A549 (cell line): ENCODE measurements around the gene RAP2C. TPM values are rescaled to one million over a fixed set of nuclear protein-coding genes. Genes with fewer than 3 reads are reported as not detected.

Experiments used
- ATAC-seq, 2 experiments: fragments of 200-7000 bp in 1 of 2; fragments of >200 bp in 1 of 2; cut with Nextera tagmentation in 1 of 2; cut with Tn5 transposase in 1 of 2; 3 replicates each; pipeline versions ENCODE4 v1.8.0 to v1.9.1; 2018 to 2020; ENCODE audit warnings: mild to moderate bottlenecking in 1 of 2, moderate library complexity in 1 of 2
- CTCF ChIA-PET: fragments of 300-600 bp; sonication (Branson Sonifier 250); formaldehyde crosslinking; extraction: SDS; loops from one replicate; lab custom pipeline; 2021; ENCODE audit warnings: antibody characterized with exemption, inconsistent platforms; lab: Yijun Ruan, JAX
- POLR2A ChIA-PET: fragments of 350-600 bp; formaldehyde crosslinking; extraction: SDS; loops from one replicate; lab custom pipeline; 2021; ENCODE audit warnings: antibody characterized with exemption, inconsistent platforms; lab: Yijun Ruan, JAX
- DNase-seq, 2 experiments: peaks; one replicate each; pipeline versions ENCODE4 v3.0.0 to v3.0.0-alpha.2; 2011 to 2016; ENCODE audit warnings: low read depth in 1 of 2, low spot score in 1 of 2
- FAIRE-seq: peaks from 2 replicates; lab custom pipeline; 2011; peaks lifted over from hg19 to GRCh38; lab: Jason Lieb, UNC
- H3K27ac ChIP-seq, 2 experiments: fragments of >200 bp; sonication (Bioruptor Twin); formaldehyde crosslinking; 3 replicates each; pipeline ENCODE4 v1.5.1; 2016 to 2017
- H3K4me1 ChIP-seq: fragments of >200 bp; sonication (Bioruptor Twin); formaldehyde crosslinking; 3 replicates; pipeline ENCODE4 v1.6.1; 2016
- H3K4me2 ChIP-seq: fragments of >200 bp; sonication (Bioruptor Twin); formaldehyde crosslinking; 3 replicates; pipeline ENCODE4 v1.6.1; 2016
- H3K4me3 ChIP-seq: fragments of >200 bp; sonication (Bioruptor Twin); formaldehyde crosslinking; 3 replicates; pipeline ENCODE4 v1.5.1; 2016
- H3K9me3 ChIP-seq: fragments of >200 bp; sonication (Bioruptor Twin); formaldehyde crosslinking; 3 replicates; pipeline ENCODE4 v1.6.1; 2016
- CBX2 ChIP-seq: fragments of 200-600 bp; sonication (generic); IDR thresholded peaks from 2 replicates; pipeline ENCODE4 v1.6.1; 2016; ENCODE audit warnings: low read depth, mild to moderate bottlenecking, borderline replicate concordance
- CBX8 ChIP-seq: fragments of 200-600 bp; sonication (generic); IDR thresholded peaks from 2 replicates; pipeline ENCODE4 v1.6.1; 2016
- CEBPB ChIP-seq, 2 experiments: fragments of >200 bp in 1 of 2; sonication (Bioruptor Twin) in 1 of 2; formaldehyde crosslinking in 1 of 2; IDR thresholded peaks; 2 replicates each; pipeline ENCODE4 v1.6.1; 2012 to 2016
- CHD2 ChIP-seq: fragments of 150-350 bp; IDR thresholded peaks from 2 replicates; pipeline ENCODE4 v1.6.1; 2014; ENCODE audit warnings: low read length; ENCODE audit not compliant: partially characterized antibody
- CHD4 ChIP-seq: fragments of 200-600 bp; sonication (generic); IDR thresholded peaks from 2 replicates; pipeline ENCODE4 v1.6.1; 2016; ENCODE audit warnings: antibody characterized with exemption, mild to moderate bottlenecking, borderline replicate concordance
- CTCF ChIP-seq: fragments of >200 bp; sonication (Bioruptor Twin); formaldehyde crosslinking; IDR thresholded peaks from 3 replicates; pipeline ENCODE4 v1.5.1; 2016
- EHF ChIP-seq: fragments of 250-450 bp; sonication (Bioruptor Pico); IDR thresholded peaks from 2 replicates; pipeline ENCODE4 v1.5.0; 2020; ENCODE audit warnings: mild to moderate bottlenecking
- ELK1 ChIP-seq: fragments of 150-350 bp; IDR thresholded peaks from 2 replicates; pipeline ENCODE4 v1.6.1; 2014; ENCODE audit warnings: low read depth, mild to moderate bottlenecking, low read length
- ESRRA ChIP-seq: fragments of 150-350 bp; IDR thresholded peaks from 2 replicates; pipeline ENCODE4 v1.6.1; 2014; ENCODE audit warnings: mild to moderate bottlenecking, low read length, borderline replicate concordance
- FOSB ChIP-seq: fragments of 250-450 bp; sonication (Bioruptor Pico); IDR thresholded peaks from 2 replicates; pipeline ENCODE4 v1.5.0; 2020; ENCODE audit warnings: mild to moderate bottlenecking, moderate library complexity
- FOSL2 ChIP-seq, 2 experiments: fragments of 450-650 bp in 1 of 2; fragments of >200 bp in 1 of 2; sonication (Bioruptor Twin) in 1 of 2; formaldehyde crosslinking; IDR thresholded peaks; 2 replicates each; pipeline versions ENCODE4 v1.5.0 to v1.6.1; 2016 to 2020; ENCODE audit warnings: mild to moderate bottlenecking in 1 of 2, moderate library complexity in 1 of 2
- HDAC2 ChIP-seq: fragments of 200-600 bp; sonication (generic); IDR thresholded peaks from 2 replicates; pipeline ENCODE4 v1.6.1; 2016
- HEYL ChIP-seq: fragments of 250-450 bp; sonication (Bioruptor Pico); IDR thresholded peaks from 2 replicates; pipeline ENCODE4 v1.8.0; 2021; ENCODE audit warnings: mild to moderate bottlenecking, moderate library complexity
- HOXB5 ChIP-seq: fragments of 250-450 bp; sonication (Bioruptor Pico); IDR thresholded peaks from 2 replicates; pipeline ENCODE4 v1.5.0; 2020; ENCODE audit warnings: mild to moderate bottlenecking, moderate library complexity
- PBX3 ChIP-seq: IDR thresholded peaks from 2 replicates; pipeline ENCODE4 v1.6.1; 2012
- PHF8 ChIP-seq: fragments of 200-600 bp; sonication (generic); IDR thresholded peaks from 2 replicates; pipeline ENCODE4 v1.6.1; 2016; ENCODE audit warnings: low read depth, mild to moderate bottlenecking, antibody characterized with exemption, moderate library complexity, borderline replicate concordance
- RAD21 ChIP-seq, 2 experiments: fragments of >200 bp in 1 of 2; sonication (Bioruptor Twin) in 1 of 2; formaldehyde crosslinking in 1 of 2; IDR thresholded peaks in 1 of 2; conservative IDR thresholded peaks in 1 of 2; 2 replicates in 1 of 2; 3 replicates in 1 of 2; pipeline ENCODE4 v1.6.1; 2012 to 2018; ENCODE audit warnings: inconsistent platforms in 1 of 2
- RARB ChIP-seq: fragments of 250-450 bp; sonication (Bioruptor Pico); IDR thresholded peaks from 2 replicates; pipeline ENCODE4 v1.8.0; 2021; ENCODE audit warnings: mild to moderate bottlenecking, moderate library complexity
- RFX5 ChIP-seq: fragments of 450-650 bp; IDR thresholded peaks from 2 replicates; pipeline ENCODE4 v1.7.1; 2014; ENCODE audit warnings: antibody characterized with exemption, mild to moderate bottlenecking, moderate library complexity
- SMC3 ChIP-seq: fragments of >200 bp; sonication (Bioruptor Twin); formaldehyde crosslinking; IDR thresholded peaks from 3 replicates; pipeline ENCODE4 v1.6.1; 2018; ENCODE audit warnings: inconsistent platforms
- SREBF2 ChIP-seq: fragments of 450-650 bp; IDR thresholded peaks from 2 replicates; pipeline ENCODE4 v1.6.1; 2014; ENCODE audit warnings: mild to moderate bottlenecking, moderate library complexity
- USF2 ChIP-seq: fragments of 450-650 bp; IDR thresholded peaks from 2 replicates; pipeline ENCODE4 v1.6.1; 2014; ENCODE audit warnings: antibody characterized with exemption
- ZC3H11A ChIP-seq: fragments of 450-650 bp; IDR thresholded peaks from 2 replicates; pipeline ENCODE4 v1.6.1; 2014; ENCODE audit warnings: antibody characterized with exemption, mild to moderate bottlenecking
- WGBS: methylation state at CpG from one replicate; pipeline ENCODE4 v1.1.6; 2017; ENCODE audit errors: missing lambda C conversion rate; 5-methylcytosine and 5-hydroxymethylcytosine counted together
- polyA minus RNA-seq: library from RNA; depleted of rRNA, polyadenylated mRNA; stranded (reverse); fragments of >200 nt; gene quantifications from 2 replicates; pipeline ENCODE4 v1.2.3, GENCODE V29; 2011; rRNA and poly(A)+ RNA removed
- polyA plus RNA-seq, 4 experiments: library from polyadenylated mRNA; depleted of rRNA in 3 of 4; stranded (reverse); fragments of >200 nt; fragmentation: RNase III in 1 of 4; extraction: RNeasy Plus Mini Kit Qiagen cat#74134 plus additional on column Dnase treatment in 1 of 4; gene quantifications; 2 replicates in 3 of 4; 3 replicates in 1 of 4; pipeline ENCODE4 v1.2.3, GENCODE V29; 2011 to 2017
- TF ChIP-seq, protein P1 (sequence below): IDR thresholded peaks from 2 replicates; pipeline ENCODE4 v1.6.1; 2012
- TF ChIP-seq, protein P2 (sequence below): fragments of 250-450 bp; sonication (Bioruptor Pico); IDR thresholded peaks from 2 replicates; pipeline ENCODE4 v1.5.0; 2021; ENCODE audit warnings: mild to moderate bottlenecking, moderate library complexity, borderline replicate concordance

Gene RAP2C
- 26.2 and 27.2 TPM in 2 replicates for polyA plus RNA-seq (2011; rRNA removed)
- 5.1 and 6.6 TPM in 2 replicates for polyA plus RNA-seq (2012; cell fraction: cytosol; rRNA removed)
- polyA plus RNA-seq (2012; cell fraction: nucleus; rRNA removed): 3.1 and 4.5 TPM in 2 replicates
- 25.8 to 29.3 TPM (median 28.9 TPM) in 3 replicates for polyA plus RNA-seq (2017; fragmentation: RNase III; extraction: RNeasy Plus Mini Kit Qiagen cat#74134 plus additional on column Dnase treatment)
- 23.6 and 23.9 TPM in 2 replicates for polyA minus RNA-seq

DNA sequence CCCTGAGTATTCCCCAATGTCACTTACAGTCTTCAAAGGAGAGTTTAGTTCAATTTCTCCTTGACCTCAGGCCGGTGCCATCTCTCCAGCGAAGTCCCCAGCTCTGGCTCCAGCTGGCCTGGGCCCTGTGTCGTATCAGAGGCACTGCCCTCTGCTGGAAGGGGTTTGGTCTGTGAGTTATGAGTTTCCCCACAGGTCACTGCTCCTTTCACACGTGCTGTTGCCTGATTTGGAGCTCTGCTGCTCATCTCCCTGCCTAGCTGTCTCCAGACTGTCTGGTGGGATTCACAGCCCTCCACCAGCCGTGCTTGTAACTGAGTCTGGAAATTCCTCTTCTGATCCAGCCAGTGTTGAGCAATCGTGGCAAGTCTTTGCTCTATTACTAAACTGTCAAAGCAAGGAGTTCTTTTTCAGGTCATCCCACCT is at the start of gene RAP2C:
TSS of gene RAP2C (minus strand) at position 105 of the 426 bp plus-strand sequence. CDS start 2,179 bp downstream, outside the sequence.
- Histone ChIP-seq H3K27ac (peak within 1 kb of the TSS; percentile 98 to 100), H3K4me3 (peak within 1 kb of the TSS; percentile 89), H3K4me2 (peak within 1 kb of the TSS; percentile 96), H3K9me3 (no peaks in the 10 kb centered on the region), H3K4me1 (peaks cover 11% of the 10 kb centered on the region; the same call in 2 of the 3 replicates)
- ATAC-seq (peak; percentile 77 to 81), FAIRE-seq (peak; percentile 51), DNase-seq (peak; percentile 75 to 82)
- ChIA-PET CTCF (interaction anchor here (0.6 to 4.5 kb wide), 22 partner anchors 10 to 394 kb away, joined by 3 to 25 read pairs (median 3); no protein-coding TSS in a partner anchor), POLR2A (interaction anchor here (0.9 to 1.3 kb wide), 2 partner anchors 197 to 376 kb away, joined by 4 read pairs; partner anchors contain the start of gene STK26)
- TF ChIP-seq, protein P1, sequence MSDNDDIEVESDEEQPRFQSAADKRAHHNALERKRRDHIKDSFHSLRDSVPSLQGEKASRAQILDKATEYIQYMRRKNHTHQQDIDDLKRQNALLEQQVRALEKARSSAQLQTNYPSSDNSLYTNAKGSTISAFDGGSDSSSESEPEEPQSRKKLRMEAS: peak; percentile 58; the same call in 1 of the 2 replicates
- TF ChIP-seq CTCF (peak; percentile 52), PHF8 (no peak), CEBPB (IDR thresholded peaks at IDR 0.05) (0 out of 4 replicates have a peak, but pooled peaks of 1 of the 2 experiments have one; percentile 3), SMC3 (peak; percentile 67), RAD21 (conservative IDR thresholded peaks at IDR 0.05 in 1 of 2, IDR thresholded peaks at IDR 0.05 in 1 of 2) (peak; percentile 44 to 51; a peak in 4 of 5 replicates), ZC3H11A (no peak), PBX3 (no peak)
- WGBS: 0% methylated on average over 5 of the region's 6 CpGs

GRCh38 chrX:132267392-132267791 is 48.1 kb upstream of the RAP2C start:
- no peak overlapping the region for H3K27ac ChIP-seq
- no peaks in the 10 kb centered on the region for H3K4me1 ChIP-seq
- H3K4me3 ChIP-seq: no peak overlapping the region
- 51% methylated on average over 6 of the region's 6 CpGs for WGBS
- ATAC-seq (no peak), FAIRE-seq (no peak)
- no peaks in the 10 kb centered on the region for H3K9me3 ChIP-seq
- TF ChIP-seq CTCF (no peak), ELK1 (no peak), ESRRA (no peak), CHD2 (no peak), CBX8 (no peak), CHD4 (no peak), EHF (CRISPR knock-in tag) (no peak), FOSB (CRISPR knock-in tag) (no peak), USF2 (no peak), HOXB5 (CRISPR knock-in tag) (no peak), HDAC2 (no peak), RARB (CRISPR knock-in tag) (no peak), RFX5 (no peak), CBX2 (no peak), FOSL2 (IDR thresholded peaks at IDR 0.05) (no peak), FOSL2 (CRISPR knock-in tag; IDR thresholded peaks at IDR 0.05) (no peak), SREBF2 (no peak), HEYL (CRISPR knock-in tag) (no peak), ZC3H11A (no peak)
- TF ChIP-seq, protein P2, sequence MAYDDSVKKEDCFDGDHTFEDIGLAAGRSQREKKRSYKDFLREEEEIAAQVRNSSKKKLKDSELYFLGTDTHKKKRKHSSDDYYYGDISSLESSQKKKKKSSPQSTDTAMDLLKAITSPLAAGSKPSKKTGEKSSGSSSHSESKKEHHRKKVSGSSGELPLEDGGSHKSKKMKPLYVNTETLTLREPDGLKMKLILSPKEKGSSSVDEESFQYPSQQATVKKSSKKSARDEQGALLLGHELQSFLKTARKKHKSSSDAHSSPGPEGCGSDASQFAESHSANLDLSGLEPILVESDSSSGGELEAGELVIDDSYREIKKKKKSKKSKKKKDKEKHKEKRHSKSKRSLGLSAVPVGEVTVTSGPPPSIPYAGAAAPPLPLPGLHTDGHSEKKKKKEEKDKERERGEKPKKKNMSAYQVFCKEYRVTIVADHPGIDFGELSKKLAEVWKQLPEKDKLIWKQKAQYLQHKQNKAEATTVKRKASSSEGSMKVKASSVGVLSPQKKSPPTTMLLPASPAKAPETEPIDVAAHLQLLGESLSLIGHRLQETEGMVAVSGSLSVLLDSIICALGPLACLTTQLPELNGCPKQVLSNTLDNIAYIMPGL (CRISPR knock-in tag): no peak
- TF ChIP-seq, protein P1: no peak
- TF ChIP-seq, all 56 proteins: peak for 0
- DNase-seq: no peak
- no peak overlapping the region for H3K4me2 ChIP-seq
- CTCF ChIA-PET: no interaction called here
- POLR2A ChIA-PET: no interaction called here
